HG03135 (cell line): Measurements from ENCODE around the gene DTD1.

Source experiments
- ATAC-seq: cut with Tn5 transposase; IDR thresholded peaks from one replicate; pipeline ENCODE4 v1.9.1; 2021; ENCODE audit warnings: mild to moderate bottlenecking, moderate library complexity; ENCODE audit not compliant: unreplicated experiment

Gene DTD1

GRCh38 chr20:18657575-18657974 is 69.7 kb downstream of the DTD1 start:
- ATAC-seq = no peak

GRCh38 chr20:18662279-18663040 is 74.6 kb downstream of the DTD1 start:
- ATAC-seq = no peak

- no peak for ATAC-seq
Measured at GRCh38 chr20:18663932-18664331, 76.1 kb downstream of the DTD1 start.

- ATAC-seq = no peak
Measured at GRCh38 chr20:18665135-18665534, 77.3 kb downstream of the DTD1 start.

- no peak for ATAC-seq
Measured at GRCh38 chr20:18666803-18667415, 79.1 kb downstream of the DTD1 start.

GRCh38 chr20:18669241-18670019 is 81.6 kb downstream of the DTD1 start:
- ATAC-seq = no peak

- no peak for ATAC-seq
Measured at GRCh38 chr20:18671203-18671710, 83.4 kb downstream of the DTD1 start.

GRCh38 chr20:18672834-18673233 is 85.0 kb downstream of the DTD1 start:
- no peak for ATAC-seq

GRCh38 chr20:18676396-18676795 is 88.5 kb downstream of the DTD1 start:
- no peak for ATAC-seq

GRCh38 chr20:18677126-18677525 is 89.3 kb downstream of the DTD1 start:
- ATAC-seq = no peak

GRCh38 chr20:18678549-18679419 is 90.9 kb downstream of the DTD1 start:
- peak; percentile 54 for ATAC-seq

GRCh38 chr20:18683839-18684238 is 96.0 kb downstream of the DTD1 start:
- ATAC-seq = no peak

GRCh38 chr20:18684775-18685174 is 96.9 kb downstream of the DTD1 start:
- no peak for ATAC-seq

GRCh38 chr20:18685406-18685805 is 97.6 kb downstream of the DTD1 start:
- ATAC-seq = no peak

GRCh38 chr20:18686696-18687095 is 98.8 kb downstream of the DTD1 start:
- no peak for ATAC-seq

GRCh38 chr20:18688676-18689075 is 100.8 kb downstream of the DTD1 start:
- ATAC-seq = no peak

GRCh38 chr20:18689557-18689956 is 101.7 kb downstream of the DTD1 start:
- no peak for ATAC-seq

- ATAC-seq = no peak
Measured at GRCh38 chr20:18692447-18692846, 104.6 kb downstream of the DTD1 start.

GRCh38 chr20:18694071-18694470 is 106.2 kb downstream of the DTD1 start:
- ATAC-seq = no peak

GRCh38 chr20:18695175-18695574 is 107.3 kb downstream of the DTD1 start:
- ATAC-seq = no peak
